Activated CD8-positive, alpha-beta memory T cell treated with anti-CD3 and anti-CD28 coated beads for 1 hour (primary cell): ENCODE data around the gene ABHD12.

ENCODE experiments used
- DNase-seq, 2 donors: peaks; one replicate each; pipeline ENCODE4 v3.0.0-alpha.2; 2020; ENCODE audit warnings: low read depth in 1 of 2; ENCODE audit errors: extremely low read depth in 1 of 2

The ABHD12 gene

DNA sequence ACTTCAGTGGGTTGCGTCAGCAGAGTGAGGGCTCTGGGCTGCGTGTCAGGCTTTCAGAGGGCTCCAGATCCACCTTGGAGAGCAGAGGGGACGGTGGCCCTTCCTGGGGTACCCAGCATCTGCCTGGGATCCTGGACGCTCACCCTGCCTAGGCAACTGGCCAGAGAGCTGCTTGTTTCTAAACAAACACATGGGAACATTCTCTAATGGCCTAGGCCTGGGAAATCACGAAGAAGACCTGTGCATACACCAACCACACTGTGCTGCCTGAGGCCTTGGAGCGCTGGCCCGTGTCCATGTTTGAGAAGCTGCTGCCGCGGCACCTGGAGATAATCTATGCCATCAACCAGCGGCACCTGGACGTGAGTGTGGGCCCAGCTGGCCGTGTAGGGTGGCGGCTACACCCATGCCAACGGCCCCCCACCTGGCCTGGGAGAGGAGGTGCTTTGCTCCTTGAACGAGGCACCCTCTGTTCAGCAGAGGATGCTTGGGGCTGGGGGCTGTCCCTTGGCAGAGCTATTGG lies 110.5 kb downstream of the ABHD12 start:
- DNase-seq, result no peak

DNA sequence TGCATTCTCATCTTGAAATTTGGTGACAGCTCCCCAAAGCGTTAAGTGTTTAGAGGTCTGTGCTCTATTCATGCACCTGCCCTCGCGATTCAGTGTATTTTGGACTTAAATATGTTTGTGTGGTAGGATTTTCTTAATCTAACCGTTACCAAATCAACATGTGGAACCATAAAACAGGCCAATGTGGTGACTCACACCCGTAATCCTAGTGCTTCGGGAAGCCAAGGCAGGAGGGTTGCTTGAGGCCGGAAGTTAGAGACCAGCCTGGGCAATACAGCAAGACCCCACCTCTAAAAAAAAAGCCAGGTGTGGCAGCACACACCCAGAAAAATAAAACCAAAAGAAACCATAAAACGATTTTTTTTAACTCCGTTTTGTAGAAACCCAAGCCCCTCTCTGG lies 111.2 kb downstream of the ABHD12 start:
- DNase-seq, result no peak

DNA sequence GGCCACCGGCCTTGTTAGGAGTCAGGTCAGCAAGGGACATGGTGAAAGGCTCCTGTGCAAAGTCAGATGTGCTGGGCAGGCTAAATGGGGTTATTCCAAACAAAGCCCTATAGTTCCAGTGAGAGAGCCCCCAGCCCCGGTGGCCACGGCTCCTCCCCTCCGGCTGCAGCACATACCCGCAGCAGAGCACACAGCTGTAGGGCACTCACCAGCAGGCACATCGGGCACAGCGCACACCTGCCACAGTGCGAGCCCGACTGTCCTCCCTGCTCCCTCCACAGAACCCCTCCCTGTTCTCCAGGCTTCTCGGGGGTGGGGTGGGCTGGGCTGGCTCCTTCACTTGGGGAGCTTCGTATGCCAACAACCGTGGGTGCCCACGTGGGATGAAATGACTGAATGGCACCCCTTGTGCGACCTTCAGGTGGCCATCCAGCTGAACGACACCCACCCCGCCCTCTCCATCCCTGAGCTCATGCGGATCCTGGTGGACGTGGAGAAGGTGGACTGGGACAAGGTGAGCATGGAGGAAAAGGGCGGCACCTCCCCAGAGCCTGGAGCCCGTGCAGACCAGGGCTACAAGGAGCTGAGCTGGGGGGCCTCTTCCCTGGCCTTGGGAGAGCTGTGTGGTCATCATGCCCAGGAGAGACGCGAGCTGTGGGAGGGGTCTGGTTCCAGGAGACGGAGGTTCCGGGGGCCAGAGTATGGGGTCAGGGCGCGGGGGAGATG lies 111.8 kb downstream of the ABHD12 start:
- no peak for DNase-seq

DNA sequence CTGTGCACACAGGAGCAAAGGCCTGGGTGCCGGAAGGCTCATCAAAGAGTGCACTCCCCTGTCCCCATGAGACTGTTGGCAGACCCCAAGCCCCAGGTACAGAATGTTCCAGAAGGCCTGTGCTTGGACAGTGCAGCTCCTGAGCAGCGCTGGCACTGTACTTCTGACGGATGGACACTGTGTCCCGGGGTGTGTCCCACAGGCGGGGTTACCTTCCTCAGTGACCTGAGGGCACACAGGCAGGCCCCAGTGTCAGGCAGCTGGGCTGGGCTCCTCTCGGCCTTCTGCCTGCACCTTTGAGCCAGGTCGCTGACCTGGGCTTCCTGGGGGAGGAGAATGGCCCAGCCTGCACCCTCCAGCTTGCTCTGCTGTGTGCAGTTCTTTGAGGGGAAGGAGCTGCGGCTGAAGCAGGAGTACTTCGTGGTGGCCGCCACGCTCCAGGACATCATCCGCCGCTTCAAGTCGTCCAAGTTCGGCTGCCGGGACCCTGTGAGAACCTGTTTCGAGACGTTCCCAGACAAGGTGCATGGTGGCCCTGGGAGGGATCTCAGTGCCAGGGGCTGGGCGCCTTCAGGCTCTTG lies 112.6 kb downstream of the ABHD12 start:
- DNase-seq, result no peak

DNA sequence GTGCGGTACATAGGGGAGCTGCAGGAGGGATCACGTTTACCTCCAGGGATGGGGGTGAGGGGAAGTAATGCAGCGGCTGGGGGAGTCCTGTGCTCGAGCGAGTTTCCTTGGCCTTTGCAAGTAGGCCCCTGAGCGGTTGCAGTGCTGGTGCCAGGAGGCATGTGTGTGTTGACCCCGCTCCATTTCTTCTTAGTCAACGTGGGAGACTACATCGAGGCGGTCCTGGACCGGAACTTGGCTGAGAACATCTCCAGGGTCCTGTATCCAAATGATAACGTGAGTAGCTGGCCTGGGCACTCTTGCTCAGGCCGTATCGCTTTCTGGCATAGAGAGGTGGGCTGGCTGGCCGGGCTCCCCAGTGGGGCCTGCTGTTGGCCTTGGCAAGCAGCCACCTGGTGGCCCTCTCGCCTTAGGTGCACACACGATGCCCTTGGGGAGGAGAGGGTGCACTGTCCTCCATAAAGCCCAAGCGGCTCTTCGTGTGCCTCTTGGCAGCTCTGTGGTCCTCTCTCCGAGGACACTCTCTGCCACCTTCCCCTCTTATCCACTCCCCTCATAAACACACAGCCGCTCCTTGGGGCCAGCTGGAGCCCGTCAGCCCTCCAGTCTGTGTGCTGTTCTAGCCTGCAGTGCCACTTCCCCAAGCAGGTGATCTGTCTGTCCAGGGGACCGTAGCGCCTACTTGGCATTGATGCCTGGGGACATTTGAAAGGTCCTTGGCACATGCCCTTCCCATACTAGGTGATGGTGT lies 113.4 kb downstream of the ABHD12 start:
- no peak for DNase-seq

DNA sequence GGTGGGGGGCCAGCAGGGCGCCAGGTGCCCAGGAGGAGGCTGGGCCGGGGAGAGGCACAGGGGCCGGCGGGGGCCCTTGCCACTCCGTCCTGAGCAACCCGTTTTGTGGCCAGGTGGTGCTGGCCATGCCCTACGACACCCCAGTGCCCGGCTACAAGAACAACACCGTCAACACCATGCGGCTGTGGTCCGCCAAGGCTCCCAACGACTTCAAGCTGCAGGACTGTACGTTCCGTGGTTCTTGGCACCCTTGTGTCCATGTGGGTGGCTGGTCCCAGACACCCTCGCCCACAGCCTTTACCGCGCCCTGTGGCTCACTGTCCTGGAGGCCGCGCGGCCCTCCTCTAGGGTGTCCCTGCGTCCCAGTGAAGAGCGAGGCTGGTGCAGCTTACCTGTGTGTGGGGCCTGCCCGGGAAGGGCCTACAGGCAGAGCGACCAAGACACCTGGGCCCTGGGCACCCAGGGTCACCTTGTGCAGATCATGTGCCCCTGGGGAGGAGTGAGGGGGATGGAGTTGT lies 114.0 kb downstream of the ABHD12 start:
- no peak for DNase-seq

DNA sequence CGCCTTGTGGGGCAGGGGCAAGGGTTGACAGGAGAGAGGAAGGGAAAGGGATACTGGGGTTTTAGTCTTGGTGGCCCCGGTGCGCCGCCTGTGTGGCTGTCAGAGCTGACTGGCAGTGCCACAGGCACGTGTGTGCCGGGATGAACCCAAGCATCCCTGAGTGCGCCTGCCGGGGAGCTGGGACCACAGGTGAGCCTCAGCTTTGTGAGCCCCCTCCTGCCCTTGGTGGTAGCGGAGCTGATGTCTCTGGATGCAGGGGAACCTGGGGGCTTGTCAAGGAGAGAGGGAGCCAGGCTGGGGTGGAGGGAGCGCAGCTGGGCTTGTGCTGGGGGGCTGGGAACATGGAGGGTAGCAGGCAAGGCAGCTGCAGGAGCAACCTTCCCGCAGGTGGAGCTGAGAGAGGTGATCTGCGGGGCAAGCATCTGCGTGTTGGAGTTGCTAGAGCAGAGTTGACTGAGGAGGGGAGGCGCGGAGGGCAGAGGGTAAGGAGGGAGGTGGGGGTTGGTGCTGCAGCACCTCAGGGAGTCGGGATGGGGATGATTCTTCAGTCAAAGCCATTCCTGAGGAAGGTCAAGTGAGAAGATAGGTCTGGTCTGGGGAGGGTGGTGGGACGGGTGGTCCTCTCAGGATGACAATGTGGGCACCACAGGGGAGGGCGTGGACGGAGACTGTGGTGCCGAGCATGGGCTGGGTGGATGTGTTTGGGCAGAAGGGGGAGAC lies 114.7 kb downstream of the ABHD12 start:
- no peak for DNase-seq

DNA sequence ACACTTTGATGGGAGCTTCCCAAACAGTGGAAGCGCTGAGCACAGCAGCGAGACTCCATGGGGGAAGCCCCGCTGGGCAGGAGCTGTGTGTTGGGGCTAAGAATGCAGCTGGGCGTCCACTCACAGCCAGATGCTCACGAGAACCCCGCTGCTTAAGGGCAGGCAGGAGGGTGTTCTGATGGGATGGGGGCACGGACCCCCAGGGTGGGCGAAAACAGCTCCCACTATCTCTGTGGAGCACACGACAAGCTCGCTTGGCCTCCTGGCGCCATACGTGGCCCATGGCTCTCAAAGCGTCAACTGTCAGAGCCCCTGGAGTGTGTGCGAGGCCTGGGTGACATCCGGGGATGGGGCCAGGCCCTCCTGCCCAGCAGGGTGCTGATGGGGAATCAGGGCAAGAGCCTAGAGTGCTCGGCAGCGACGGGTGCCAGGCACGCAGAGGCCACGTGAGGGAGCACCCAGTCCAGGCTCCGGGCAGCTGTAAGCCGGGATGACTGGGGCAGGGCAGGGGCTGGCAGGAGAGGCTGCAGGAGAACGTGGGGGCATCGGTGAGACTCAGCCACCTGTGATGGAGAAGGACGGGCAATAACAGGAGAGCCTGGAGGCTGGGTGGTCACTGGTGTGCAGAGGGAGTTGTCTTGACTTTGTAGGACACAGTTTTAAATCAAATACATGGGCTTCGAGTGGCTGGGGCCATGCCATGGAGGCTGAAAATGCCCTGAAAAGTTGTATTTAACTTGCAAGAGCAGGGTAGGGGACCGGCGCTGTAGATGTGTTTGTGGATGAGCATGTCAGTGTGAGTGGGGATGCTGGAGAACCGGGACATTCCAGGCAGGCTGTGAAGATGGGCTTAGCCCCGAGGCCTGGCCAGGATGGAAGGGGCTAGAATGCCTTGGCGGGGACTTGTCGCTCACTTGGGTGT lies 115.5 kb downstream of the ABHD12 start:
- DNase-seq, result no peak

DNA sequence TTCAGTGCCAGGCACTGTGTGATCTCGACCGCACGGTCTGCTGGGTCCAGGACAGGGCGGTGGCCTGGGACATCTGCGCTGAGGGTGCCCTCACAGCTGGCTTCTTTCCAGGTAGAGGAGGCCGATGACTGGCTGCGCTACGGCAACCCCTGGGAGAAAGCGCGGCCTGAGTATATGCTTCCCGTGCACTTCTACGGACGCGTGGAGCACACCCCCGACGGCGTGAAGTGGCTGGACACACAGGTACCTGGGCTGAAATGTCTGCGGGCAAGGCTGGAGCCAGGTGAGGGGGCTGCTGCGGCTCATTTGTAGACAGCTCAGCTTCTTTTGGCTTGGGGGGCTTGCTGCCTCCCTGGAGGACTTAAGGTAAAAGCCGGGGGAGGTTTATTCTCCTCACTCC lies 116.2 kb downstream of the ABHD12 start:
- no peak for DNase-seq

DNA sequence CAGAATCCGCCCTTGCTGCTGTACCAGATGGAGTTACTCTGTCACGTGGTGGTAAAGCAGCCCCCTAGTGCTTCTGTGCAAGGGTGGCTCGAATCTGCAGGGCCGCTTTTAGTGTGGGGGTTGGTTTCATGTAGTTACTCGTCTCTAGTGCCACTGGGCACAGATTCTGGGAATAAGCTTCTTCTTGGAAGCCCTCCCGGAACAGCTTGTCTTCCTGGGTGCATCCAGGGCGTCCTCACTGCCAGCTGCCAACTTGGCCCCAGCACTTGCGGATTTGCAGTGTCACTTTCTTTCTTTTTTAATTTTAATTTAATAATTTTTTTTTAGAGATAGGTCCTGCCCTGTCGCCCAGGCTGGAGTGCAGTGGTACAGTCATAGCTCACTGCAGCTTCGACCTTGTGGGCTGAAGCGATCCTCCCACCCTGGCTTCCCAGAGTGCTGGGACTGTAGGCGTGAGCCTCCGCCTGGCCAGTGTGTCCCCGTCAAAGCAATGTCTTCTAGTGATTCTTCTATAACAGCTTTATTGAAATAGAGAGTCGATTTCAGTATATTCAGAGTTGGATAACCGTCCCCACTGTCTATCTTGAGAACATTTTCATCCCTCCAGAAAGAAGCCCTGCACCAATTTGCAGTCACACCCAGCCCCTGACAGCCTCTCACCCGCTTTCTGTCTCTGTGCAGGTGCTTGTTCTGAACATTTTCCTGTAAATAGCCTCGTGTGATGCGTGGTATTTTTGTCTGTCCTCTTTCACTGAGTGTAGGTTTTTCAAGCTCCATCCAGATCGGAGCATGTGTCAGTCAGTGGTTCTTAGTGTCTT lies 116.9 kb downstream of the ABHD12 start:
- DNase-seq, result no peak

DNA sequence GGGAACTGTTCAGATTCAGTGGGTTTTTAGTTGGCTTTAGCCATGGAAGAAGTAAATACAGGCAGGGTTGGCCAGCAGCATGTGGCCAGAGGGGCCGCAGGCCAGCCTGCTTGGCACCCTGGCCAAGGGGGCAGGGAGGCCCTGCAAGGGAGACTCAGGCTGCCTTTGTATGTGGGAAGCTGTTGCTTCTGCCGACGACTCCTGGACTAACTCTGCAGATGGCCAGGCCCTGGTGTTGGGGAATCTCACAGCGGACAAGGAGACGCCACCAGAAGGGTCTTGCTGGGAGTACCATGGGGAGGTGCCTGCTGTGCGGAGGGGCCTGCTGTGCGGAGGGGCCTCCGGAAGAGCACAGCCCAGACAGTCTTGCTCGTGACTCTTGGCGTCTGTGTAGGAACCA lies 117.6 kb downstream of the ABHD12 start:
- DNase-seq, result no peak

DNA sequence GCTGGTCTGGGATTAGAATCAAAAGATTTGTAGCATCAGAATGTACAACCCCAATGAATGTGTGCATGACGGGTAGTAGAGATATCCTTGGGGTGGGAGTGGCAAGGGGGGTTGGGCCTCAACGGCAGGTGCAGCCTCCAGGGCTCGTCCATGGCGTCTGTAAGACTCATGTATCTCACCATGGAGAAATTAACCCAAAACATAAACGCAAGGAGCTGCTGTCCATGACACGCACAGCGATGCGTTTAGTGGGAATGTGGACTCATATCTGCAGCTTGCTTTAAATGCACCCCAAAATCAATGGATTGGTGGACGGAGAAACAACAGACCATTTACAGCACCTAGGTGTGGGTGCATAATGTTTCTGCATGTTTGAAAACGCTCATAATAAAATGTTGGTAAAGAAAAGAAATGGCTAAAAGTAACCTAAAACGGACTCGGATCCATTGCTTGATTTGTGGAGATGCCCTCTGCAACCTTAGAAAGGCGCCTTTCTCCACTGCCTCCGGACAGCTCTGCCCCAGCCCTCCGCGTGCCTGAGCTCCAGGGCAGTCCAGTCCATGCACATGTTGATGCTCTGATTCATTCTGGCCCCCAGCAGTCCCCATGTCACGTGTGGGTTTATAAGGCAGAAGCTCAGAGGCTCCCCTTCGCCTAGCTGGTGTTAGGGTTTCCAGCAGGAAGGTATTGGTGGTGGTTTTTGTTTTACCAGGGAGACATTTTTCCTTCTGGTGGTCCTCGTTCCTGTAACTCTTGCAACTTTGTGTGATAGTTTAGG lies 118.2 kb downstream of the ABHD12 start:
- no peak for DNase-seq

DNA sequence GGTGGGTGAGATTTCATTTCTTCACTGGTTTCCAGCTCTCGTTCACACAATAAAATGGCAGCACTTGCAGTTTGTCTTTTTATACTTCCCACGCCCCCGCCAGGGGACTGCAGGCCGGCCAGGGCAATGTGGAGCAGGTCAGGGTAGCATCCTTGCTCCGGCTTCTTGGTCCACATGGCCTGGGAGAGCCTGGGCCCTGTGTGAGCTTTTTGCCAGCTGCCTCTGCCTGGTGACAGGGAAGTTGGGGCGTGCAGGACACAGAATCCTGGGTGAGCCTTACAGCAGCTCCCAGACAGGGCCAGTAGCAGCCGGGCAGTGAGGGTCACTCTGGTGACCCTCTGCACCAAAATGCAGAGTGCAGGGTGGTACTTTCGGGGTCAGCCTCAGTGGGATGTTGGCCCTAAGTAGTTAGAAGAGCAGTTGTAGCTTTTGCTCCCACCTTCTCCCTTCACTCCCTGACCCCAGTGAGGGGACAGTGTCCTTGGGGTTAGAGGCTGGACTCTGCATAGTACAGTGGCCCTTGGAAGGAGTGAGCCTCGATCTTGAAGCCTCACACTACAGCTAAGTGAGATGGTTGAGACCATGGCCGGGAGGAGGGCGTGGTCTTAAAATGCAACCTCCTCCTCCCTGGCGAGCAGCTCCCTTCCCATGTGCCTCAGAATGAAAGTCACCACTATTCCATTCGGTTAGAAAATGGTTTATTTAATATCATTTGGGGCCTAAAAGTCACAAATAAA lies 119.0 kb downstream of the ABHD12 start:
- no peak for DNase-seq

DNA sequence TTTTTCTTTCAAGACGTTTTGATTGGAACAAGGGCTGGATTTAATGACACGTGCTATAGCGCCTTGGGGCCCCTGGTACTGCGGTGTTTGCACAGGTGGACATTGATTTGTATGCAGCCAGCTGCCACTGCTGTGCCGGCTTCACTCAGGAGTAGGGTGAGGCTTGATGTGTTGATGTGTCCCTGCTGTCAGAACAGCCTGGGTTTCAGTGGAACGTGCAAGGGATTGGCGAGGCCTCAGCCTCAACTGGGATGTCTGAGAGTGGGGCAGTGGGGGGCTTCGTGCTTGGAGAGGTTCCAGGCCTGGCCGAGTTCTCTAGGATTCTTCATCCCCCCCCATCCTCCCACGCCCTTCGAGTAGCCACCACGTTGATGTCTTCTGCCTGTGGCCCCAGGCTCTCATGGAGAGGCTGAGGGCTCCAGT lies 119.8 kb downstream of the ABHD12 start:
- DNase-seq, result no peak

DNA sequence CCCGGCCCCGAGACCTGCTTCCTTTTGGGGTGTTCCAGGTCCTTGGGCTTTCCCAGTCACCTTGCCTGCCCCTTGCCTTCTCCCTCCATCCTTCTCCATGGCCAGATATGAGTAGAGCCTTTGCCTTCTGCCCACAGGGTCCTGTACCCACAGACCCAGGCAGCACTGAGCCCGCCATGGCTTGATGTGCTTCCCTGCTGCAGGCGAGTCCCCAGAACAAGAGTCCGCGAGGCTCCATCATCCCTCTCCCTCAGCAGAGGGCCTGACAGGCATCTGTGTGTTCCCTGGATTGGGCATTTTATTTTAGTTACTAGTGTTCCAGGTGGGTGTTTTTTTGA lies 120.8 kb downstream of the ABHD12 start:
- DNase-seq, result no peak

DNA sequence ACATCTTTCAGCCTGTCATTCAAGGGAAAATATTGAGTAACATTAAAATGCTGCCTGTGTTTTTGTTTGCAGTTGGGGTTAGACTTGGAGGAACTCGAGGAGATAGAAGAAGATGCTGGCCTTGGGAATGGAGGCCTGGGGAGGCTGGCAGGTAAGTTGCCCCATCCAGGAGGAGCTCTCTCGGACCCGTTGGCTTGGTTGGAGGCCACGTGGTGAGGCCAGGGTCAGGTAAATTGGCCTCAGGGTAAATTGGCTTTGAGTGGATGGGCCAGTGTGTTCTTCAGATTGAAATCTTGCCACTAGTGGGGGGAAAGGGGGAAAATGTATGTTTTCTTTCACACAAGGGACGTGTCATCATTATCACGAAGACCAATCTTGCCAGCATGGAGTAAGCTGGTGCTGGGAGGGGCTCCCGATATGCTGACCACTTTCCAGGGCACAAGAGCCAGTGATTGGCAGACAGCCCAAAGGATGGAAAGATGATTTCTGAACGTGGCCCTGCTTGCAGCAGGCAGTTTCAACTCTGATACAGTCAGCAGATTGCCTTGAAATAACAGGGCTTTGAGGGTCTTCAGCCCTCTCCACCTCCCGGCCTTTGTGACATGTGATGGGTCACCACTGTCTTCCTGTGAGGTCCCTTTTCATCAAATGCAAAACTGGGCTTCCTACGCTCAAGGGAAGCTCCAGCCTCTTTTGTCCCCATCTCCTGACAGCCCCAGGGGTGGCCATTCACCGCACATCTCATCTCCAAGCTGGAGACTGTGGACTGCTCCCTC lies 121.4 kb downstream of the ABHD12 start:
- no peak for DNase-seq
